K562 (cell line): ENCODE measurements around the gene PNMA8C. TPM values are rescaled to one million over a fixed set of nuclear protein-coding genes. Genes with fewer than 3 reads are reported as not detected.

Source experiments
- CHAMP1 ChIP-seq: fragments of 450-650 bp; IDR thresholded peaks from 2 replicates; pipeline ENCODE4 v1.6.1; 2016; ENCODE audit warnings: mild to moderate bottlenecking
- DEAF1 ChIP-seq: fragments of 450-650 bp; formaldehyde crosslinking; IDR thresholded peaks from 2 replicates; pipeline ENCODE4 v1.4.0; 2020; ENCODE audit warnings: mild to moderate bottlenecking, moderate library complexity
- DLX4 ChIP-seq: fragments of 250-450 bp; sonication (Bioruptor Pico); IDR thresholded peaks from 2 replicates; pipeline ENCODE4 v1.6.1; 2021; ENCODE audit warnings: mild to moderate bottlenecking
- ELF4 ChIP-seq: fragments of 450-650 bp; formaldehyde crosslinking; IDR thresholded peaks from 2 replicates; pipeline ENCODE4 v1.4.0; 2022; ENCODE audit warnings: missing genetic modification characterization
- FOSL1 ChIP-seq: fragments of 200-800 bp; sonication (Bioruptor generic); conservative IDR thresholded peaks from 2 replicates; pipeline ENCODE4 v1.6.1; 2016; ENCODE audit warnings: missing genetic modification characterization, missing compliant biosample characterization
- HES1 ChIP-seq: fragments of 450-650 bp; IDR thresholded peaks from 2 replicates; pipeline ENCODE4 v1.6.1; 2016; ENCODE audit warnings: low read depth, mild to moderate bottlenecking, moderate library complexity
- KDM1A ChIP-seq, 2 experiments: fragments of 450-650 bp; IDR thresholded peaks; 2 replicates each; pipeline ENCODE4 v1.6.1; 2016; ENCODE audit warnings: mild to moderate bottlenecking in 2 of 2
- KLF13 ChIP-seq: fragments of 450-650 bp; IDR thresholded peaks from 2 replicates; pipeline ENCODE4 v1.6.1; 2016; ENCODE audit warnings: missing genetic modification characterization, low read depth, mild to moderate bottlenecking, missing compliant biosample characterization, moderate library complexity, borderline replicate concordance
- MAFG ChIP-seq: fragments of 450-650 bp; conservative IDR thresholded peaks from 2 replicates; pipeline ENCODE4 v1.6.1; 2016; ENCODE audit warnings: missing genetic modification characterization, missing compliant biosample characterization
- MAFK ChIP-seq: IDR thresholded peaks from 2 replicates; pipeline ENCODE4 v1.6.1; 2011; ENCODE audit warnings: low read length, improper control_type of control experiment
- PHB2 ChIP-seq: fragments of 450-650 bp; IDR thresholded peaks from 2 replicates; pipeline ENCODE4 v1.6.1; 2017; ENCODE audit warnings: low read depth
- SIN3B ChIP-seq: fragments of 450-650 bp; IDR thresholded peaks from 2 replicates; pipeline ENCODE4 v1.6.1; 2017; ENCODE audit warnings: low read depth, mild to moderate bottlenecking, moderate library complexity
- SIX5 ChIP-seq, 2 experiments: IDR thresholded peaks; 2 replicates each; pipeline ENCODE4 v1.6.1; 2011; ENCODE audit warnings: low read length in 2 of 2, borderline replicate concordance in 1 of 2, low read depth in 1 of 2, mild to moderate bottlenecking in 1 of 2, moderate library complexity in 1 of 2; ENCODE audit not compliant: insufficient read depth in 1 of 2
- TAF7 ChIP-seq: fragments of 450-650 bp; IDR thresholded peaks from 2 replicates; pipeline ENCODE4 v1.6.1; 2016; ENCODE audit warnings: missing genetic modification characterization, missing compliant biosample characterization
- TAF9B ChIP-seq: fragments of 450-650 bp; IDR thresholded peaks from 2 replicates; pipeline ENCODE4 v1.6.1; 2018; ENCODE audit warnings: mild to moderate bottlenecking; ENCODE audit not compliant: partially characterized antibody
- TOE1 ChIP-seq, 2 experiments: fragments of 450-650 bp in 1 of 2; sonication (generic) in 1 of 2; formaldehyde crosslinking in 1 of 2; IDR thresholded peaks; 2 replicates each; pipeline versions ENCODE4 v1.7.1 to v1.8.0; 2016 to 2022; ENCODE audit warnings: borderline replicate concordance in 2 of 2, mild to moderate bottlenecking in 2 of 2, antibody characterized with exemption in 1 of 2, inconsistent platforms in 1 of 2, low read depth in 1 of 2, missing genetic modification reagents in 1 of 2, moderate library complexity in 1 of 2
- ZBTB34 ChIP-seq: fragments of 250-450 bp; sonication (Bioruptor Pico); IDR thresholded peaks from 2 replicates; pipeline ENCODE4 v1.8.0; 2021; ENCODE audit warnings: mild to moderate bottlenecking, moderate library complexity
- ZKSCAN1 ChIP-seq: fragments of 150-350 bp; IDR thresholded peaks from 2 replicates; pipeline ENCODE4 v1.6.1; 2016; ENCODE audit warnings: low read depth, low read length
- ZNF143 ChIP-seq: sonication (generic); formaldehyde crosslinking; IDR thresholded peaks from 2 replicates; pipeline ENCODE4 v1.9.0; 2022; ENCODE audit warnings: mild to moderate bottlenecking, missing genetic modification reagents
- ZZZ3 ChIP-seq: fragments of 450-650 bp; IDR thresholded peaks from 2 replicates; pipeline ENCODE4 v1.6.1; 2016; ENCODE audit warnings: antibody characterized with exemption, mild to moderate bottlenecking, moderate library complexity
- polyA plus RNA-seq, 8 experiments: library from polyadenylated mRNA; depleted of rRNA in 4 of 8; stranded (reverse) in 5 of 8; unstranded in 3 of 8; fragments of >200 nt; fragmentation: Nextera tagmentation in 2 of 8; fragmentation: Illumina TruSeq in 1 of 8; extraction: Ambion mirVana in 2 of 8; extraction: Trizol in 1 of 8; gene quantifications; 2 replicates each; pipeline versions ENCODE4 v1.2.1 to v1.2.3, GENCODE V29; 2011 to 2014; ENCODE audit warnings: inconsistent platforms in 1 of 8, missing spikeins in 1 of 8
- total RNA-seq, 7 experiments: library from RNA; depleted of rRNA in 6 of 7; stranded (reverse); fragments of >200 nt in 6 of 7; fragmentation: Illumina TruSeq in 2 of 7; extraction: Trizol in 2 of 7; gene quantifications; 2 replicates each; pipeline versions ENCODE4 v1.2.1 to v1.2.3, GENCODE V29; 2011 to 2021; ENCODE audit warnings: low replicate concordance in 1 of 7

Gene PNMA8C
- total and polyA plus RNA-seq, 9 of the 15 experiments (the other 6 are each of a cell fraction or from before 2014, with no cell fraction given) = 0.04 to 0.05 (median 0.05) TPM; not detected in 6

GRCh38 chr19:46413262-46414031 is 15.3 kb downstream of the PNMA8C start, which contains the start of gene CCDC8 (continued):
- TF ChIP-seq DLX4 (CRISPR knock-in tag) (no peak), ZKSCAN1 (no peak), KDM1A (IDR thresholded peaks at IDR 0.05) (no peak), PHB2 (no peak), SIX5 (IDR thresholded peaks at IDR 0.05; ENCODE audit: borderline replicate concordance in 1 of 2, insufficient read depth in 1 of 2, low read depth in 1 of 2, low read length in 2 of 2) (peak in 1 of 2 experiments; percentile 21; a peak in 1 of 4 replicates), TAF7 (tag) (peak; percentile 96), TOE1 (IDR thresholded peaks at IDR 0.05; ENCODE audit: borderline replicate concordance) (no peak), TOE1 (CRISPR knock-in tag; IDR thresholded peaks at IDR 0.05; ENCODE audit: borderline replicate concordance, low read depth) (no peak), DEAF1 (CRISPR knock-in tag) (no peak), ZNF143 (CRISPR knock-in tag) (no peak), ZBTB34 (CRISPR knock-in tag) (no peak), FOSL1 (tag) (no peak; the same call in 1 of the 2 replicates), CHAMP1 (no peak), TAF9B (peak; percentile 95), ZZZ3 (peak; percentile 90), ELF4 (CRISPR knock-in tag) (0 out of 2 replicates have a peak, but pooled peaks have one; percentile 56), MAFG (no peak), HES1 (no peak), SIN3B (peak; percentile 30; the same call in 1 of the 2 replicates), KLF13 (tag) (peak; percentile 59; the same call in 1 of the 2 replicates), MAFK (peak; percentile 50; the same call in 1 of the 2 replicates)
